ENCODE results near the gene GPR62.
"Not testable (repeated sequence)": the region's sequence is repeated elsewhere in the genome, so short reads cannot be mapped to it uniquely, and the experiment has no call there.

The GPR62 gene, protein sequence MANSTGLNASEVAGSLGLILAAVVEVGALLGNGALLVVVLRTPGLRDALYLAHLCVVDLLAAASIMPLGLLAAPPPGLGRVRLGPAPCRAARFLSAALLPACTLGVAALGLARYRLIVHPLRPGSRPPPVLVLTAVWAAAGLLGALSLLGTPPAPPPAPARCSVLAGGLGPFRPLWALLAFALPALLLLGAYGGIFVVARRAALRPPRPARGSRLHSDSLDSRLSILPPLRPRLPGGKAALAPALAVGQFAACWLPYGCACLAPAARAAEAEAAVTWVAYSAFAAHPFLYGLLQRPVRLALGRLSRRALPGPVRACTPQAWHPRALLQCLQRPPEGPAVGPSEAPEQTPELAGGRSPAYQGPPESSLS

DNA sequence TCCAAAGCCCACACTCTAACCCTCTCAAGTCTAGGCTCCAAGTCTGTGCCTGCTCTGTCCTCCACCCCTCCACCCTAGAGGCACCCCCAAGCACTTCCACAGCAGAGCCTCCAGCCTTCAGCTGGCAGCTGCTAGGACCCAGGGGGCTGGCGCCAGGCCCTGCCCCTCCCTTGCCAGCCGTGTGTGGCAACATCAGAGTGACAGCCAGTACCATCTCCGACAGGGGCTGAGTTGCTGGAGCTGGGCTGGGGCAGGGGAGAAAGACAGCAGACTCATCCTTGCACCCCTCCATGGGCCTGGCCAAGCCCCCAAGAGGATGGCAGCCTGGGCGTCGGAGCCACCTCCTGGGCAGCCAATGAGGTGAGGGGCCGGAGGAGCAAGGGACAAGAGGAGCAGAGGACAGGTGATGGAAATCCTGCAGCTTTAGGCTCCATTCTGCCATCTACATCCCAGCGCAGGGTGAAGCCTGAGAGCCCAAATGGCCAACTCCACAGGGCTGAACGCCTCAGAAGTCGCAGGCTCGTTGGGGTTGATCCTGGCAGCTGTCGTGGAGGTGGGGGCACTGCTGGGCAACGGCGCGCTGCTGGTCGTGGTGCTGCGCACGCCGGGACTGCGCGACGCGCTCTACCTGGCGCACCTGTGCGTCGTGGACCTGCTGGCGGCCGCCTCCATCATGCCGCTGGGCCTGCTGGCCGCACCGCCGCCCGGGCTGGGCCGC is at the start of gene GPR62:
Gene GPR62, plus strand, starts transcription at position 207 of the 718 bp plus-strand sequence. Its CDS starts 272 bp downstream, at position 479.
- no peak for DNase-seq

DNA sequence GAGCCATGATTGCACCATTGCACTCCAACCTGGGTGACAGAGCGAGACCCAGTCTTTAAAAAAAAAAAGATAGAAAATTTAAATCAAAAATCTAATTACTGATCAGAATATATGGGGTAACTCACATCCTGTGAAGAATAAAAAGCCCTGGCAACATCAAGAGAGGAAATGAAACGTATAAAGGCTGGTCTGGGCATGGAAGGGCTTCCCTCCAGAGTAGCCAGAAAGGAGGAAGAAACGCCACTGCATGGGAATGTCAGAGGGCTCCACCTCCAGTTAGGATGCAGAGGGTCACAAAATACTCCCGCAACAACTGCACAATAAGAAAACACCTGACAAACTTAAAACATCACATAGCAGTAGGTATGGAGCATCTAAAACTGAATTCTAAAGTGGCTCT is 47.2 kb upstream of the GPR62 start:
- DNase-seq = no peak

DNA sequence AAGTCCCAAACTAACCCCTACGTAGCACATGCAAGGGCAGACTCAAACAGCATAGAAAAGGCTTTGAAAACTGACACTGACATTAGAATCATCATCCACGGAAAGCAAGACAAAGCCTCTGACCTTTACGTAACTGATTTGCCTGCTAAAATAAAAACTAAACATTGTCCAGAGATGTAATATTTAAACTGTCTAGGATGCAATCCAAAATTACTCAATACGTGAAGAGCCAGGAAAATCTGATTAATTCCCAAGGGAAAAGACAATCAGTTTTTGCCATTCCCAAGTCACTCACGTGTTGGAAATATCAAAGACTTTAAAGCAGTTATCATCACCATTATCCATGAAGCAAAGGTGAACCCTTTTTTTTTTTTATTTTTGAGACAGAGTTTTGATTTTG is 38.8 kb upstream of the GPR62 start:
- DNase-seq = no peak

DNA sequence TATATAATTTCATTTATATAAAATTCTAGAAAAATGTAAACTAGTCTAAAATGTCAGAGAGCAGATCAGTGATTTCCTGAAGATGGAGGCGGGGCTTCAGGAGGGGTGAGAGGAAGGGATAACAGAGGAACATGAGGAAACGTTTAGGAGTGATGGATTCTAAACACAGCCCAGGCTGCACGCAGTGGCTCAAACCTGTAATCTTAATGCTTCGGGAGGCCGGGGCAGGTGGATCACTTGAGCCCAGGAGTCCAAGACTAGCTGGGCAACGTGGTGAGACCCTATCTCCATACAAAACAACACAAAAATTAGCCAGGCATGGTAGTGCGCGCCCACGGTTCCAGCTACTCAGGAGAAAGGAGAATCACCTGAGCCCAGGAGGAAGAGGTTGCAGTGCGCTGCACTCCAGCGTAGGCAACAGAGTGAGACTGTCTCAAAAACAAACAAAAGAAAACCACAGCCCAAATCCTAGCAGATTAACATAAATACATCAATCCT is 34.1 kb upstream of the GPR62 start:
- DNase-seq = no peak

DNA sequence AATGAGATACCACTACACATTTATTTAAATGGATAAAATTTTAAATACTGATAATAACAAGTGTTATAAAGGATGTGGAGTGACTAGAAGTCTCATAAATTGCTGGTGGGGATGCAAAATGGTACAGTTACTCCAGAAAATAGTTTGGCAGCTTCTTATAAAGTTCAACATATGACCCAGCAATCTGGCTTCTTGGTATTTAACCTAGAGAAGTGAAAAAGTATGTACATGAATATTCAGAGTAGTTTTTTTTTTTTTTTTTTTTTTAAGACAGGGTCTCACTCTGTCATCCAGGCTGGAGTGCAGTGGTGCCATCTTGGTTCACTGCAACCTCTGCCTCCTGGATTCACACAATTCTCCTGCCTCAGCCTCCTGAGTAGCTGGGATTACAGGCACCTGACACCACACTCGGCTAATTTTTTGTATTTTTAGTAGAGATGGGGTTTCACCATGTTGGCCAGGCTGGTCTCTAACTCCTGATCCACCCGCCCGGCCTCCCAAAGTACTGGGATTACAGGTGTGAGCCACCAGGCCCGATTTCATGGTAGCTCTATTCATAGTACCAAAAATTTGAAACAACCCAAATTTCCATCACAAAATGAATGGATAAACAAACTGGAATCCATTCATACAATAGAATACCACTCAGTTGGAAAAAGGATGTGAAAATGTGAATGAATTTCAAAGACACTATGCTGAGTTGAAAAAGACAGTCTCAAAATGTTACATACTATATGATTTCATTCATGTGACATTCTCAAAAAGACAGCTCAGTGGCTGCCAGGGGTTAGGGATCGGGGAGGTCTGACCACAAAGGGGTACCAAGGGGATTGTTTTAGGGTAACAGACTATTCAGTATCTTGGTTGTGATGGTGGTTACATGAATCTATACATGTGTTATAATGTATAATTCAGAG is 27.9 kb upstream of the GPR62 start:
- no peak for DNase-seq

DNA sequence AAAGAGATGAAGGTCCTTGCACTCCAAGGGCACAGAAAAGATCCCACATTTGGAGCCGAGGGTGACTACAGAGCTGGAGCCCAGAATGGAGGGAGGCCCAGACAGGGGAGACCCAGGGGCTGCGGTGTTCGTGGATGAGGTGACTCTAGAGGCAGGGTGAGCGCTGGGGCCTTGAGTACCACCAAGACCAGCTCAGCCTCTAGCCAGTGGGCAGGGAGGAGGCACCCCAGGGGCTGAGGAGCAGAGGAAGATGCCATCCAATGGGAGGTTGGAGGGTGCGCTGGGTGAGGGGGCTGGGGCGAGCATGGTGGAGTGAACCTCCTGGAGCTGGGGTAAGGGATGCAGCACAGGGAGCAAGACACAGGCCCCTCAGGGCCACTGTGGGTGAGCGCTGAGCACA is 26.7 kb upstream of the GPR62 start:
- no peak for DNase-seq

DNA sequence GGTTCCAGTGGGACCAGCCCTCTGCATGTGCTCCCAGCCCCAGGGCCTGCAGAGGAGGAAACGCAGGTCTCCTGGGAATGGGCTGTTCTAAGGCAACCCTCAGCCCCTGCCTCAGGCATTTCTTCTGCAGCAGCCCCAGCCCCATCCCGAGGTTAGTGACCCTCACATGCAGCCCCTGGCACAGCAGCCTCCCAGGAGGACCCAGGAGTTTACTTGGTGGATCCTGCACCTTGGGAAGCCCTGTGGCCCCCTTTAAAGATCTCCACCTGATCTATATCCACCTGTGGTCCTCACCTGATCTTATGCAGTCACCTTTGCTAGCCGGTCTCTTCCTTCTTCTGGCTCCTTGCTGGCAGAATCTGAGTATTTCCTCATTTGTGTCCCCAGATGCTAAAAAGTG is 26.2 kb upstream of the GPR62 start:
- DNase-seq = not testable (repeated sequence)

DNA sequence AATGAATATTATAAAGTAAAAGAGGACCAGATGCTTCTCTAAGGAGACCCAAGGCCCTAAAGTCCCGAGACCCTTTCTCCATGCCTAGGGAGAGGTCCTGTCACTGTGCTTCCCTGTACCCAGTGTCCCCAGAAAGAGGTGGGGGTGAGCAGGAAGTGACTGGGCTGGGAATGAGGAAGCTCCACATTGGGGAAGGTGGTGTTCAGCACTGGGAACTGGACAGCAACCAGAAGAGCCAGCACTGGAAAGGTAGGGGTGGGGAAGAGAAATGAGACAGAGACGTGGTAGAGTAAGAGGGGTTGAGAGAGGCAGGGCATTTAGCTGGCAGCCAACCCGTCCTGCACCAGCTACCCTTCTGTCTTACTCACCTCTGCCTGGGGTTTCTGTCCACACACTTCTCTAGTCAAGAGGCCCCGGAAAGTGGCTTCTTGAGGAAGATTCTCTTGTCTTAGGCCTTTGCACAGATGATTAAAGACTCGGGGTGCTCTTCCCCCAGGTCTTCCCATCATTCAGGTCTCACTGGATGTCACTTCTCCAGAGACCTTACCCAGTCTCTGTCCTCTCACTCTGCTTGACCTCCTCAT is 25.7 kb upstream of the GPR62 start:
- no peak for DNase-seq

DNA sequence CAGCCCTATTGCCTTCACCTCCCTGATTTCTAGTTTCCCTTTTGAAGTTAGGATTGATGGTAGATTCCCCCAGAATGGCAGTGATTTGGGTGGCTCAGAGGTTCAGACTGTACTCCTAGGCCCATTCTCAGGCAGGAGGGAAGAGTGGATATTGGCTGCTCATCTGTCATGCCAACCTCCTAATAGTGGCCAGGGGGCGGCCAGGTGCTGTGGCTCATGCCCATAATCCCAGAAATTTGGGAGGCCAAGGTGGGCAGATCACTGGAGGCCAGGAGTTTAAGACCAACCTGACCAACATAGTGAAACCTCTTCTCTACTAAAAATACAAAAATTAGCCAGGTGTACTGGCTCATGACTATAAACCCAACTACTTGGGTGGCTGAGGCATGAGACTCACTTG is 24.7 kb upstream of the GPR62 start:
- no peak for DNase-seq

DNA sequence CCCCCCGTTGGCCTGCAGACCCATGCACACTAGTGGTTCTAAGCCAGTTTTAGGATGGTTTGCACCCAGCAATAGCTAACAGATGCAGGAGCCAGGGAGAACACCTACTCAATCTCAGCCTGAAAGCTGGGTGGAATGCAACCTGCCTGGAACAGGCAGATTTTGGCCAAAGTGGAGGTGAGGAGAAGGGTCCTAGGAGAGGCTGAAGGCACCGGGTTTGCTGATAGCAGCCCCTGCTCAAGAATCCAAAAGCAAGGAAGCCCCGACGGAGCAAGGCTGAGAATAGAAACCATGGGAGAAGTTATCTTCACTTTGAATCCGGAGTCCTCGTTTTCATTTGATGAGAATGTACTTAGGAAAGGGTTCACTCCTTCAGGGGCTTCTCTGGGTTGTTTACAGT is 23.4 kb upstream of the GPR62 start:
- DNase-seq = no peak

DNA sequence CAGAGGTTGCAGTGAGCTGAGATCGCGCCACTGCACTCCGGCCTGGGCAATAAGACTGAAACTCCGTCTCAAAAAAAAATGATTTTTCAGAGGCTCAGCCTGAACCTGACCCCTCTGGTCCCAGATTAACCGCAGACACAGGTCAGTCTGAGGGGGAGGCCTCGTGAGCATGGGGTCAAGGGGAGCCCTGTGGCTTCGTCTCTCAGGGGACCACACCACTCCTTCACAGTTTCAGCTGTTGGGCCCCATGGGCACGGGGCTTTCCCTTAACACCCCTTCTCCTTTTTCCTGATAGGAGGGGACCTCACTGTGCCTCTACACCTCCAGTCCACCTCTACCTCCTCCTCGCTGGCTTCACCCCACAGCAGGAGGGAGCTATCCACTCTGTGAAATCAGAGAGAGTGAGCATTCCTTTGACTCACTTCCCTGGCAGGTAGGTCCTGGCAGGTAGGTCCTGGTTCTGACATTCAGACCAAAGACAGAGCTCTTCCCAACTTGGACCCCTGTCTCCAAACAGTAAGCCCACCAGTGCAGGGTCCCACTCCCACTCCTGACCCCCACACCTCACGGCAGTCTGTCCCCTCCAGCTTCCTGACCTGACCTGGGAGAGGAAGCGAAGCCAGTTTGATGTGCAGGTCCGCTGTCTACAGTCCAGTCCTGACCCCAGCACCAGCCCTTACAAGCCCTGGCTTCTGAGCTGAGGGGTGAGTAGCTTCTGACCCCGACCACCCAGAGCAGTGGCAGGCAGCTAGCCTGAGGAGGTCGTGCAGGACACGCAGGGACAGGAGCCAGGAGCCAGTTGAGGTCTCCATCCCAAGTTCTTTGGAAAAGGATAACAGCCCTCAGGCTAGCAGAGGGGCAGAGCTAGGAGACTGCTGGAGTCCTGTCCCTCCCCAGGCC is 22.5 kb upstream of the GPR62 start:
- no peak for DNase-seq

DNA sequence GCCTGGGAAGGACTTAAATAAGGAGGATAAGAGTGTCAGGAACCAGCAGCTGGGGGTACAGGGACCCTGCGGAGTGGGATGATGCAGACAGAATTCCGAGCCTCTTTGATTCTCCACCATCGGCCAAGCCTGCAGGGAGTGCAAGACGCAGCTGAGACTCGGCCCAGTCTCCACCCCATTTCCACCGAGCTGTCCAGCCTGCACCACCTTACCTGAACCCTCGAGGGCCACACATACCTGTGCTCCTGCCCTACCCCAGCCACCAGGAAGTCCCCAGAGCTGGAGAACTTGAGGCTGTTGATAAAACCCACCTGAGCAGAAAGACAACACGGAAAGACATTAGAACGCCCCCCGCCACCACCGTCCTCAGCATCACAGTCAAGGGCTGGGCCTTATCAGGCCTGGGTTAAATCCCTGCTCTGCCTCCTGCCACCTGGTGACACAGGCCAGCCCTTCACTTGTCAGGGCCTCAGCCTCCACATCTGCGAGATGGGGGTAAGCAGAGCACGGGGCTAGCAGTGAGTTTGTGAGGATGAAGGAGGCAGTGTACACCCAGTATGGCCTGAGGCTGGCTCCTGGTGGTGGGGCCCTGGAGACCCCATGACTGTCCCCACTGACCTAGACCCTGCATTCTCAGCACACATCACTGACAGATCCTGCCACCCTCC is 21.6 kb upstream of the GPR62 start:
- DNase-seq = no peak

DNA sequence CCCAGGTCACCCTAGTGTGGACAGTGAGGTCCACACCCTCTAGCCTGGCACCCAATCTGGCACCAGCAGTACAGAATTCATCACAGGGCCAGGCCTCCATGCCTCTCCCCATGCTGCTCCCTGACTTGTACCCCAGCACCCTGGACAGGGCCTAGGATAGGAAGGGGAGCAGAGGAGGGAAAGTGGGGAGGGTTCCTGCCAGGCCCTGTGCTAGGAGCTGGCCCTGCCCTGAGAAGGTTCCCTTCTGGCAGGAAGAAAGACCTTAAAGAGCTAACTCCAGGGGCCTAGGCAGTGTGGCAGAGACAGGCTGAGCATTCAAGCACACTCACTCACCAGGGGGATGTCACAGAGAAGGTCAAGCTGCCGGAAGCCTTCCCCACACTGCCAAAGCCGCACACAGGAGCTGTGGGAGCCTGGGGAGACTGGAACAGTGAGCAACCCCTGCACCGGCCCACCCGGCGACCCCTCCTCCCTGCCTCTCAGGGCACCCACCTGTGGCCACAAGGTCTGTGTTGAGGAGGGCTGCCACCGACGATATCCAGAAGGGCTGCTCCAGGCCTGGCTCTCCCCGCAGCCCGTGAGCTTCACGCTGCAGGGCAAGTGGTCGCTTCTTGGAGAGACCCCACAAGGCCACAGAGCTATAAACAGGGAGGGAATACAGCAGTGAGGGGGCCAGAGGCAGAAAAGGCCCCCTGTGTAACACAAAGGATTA is 20.9 kb upstream of the GPR62 start:
- DNase-seq = no peak

DNA sequence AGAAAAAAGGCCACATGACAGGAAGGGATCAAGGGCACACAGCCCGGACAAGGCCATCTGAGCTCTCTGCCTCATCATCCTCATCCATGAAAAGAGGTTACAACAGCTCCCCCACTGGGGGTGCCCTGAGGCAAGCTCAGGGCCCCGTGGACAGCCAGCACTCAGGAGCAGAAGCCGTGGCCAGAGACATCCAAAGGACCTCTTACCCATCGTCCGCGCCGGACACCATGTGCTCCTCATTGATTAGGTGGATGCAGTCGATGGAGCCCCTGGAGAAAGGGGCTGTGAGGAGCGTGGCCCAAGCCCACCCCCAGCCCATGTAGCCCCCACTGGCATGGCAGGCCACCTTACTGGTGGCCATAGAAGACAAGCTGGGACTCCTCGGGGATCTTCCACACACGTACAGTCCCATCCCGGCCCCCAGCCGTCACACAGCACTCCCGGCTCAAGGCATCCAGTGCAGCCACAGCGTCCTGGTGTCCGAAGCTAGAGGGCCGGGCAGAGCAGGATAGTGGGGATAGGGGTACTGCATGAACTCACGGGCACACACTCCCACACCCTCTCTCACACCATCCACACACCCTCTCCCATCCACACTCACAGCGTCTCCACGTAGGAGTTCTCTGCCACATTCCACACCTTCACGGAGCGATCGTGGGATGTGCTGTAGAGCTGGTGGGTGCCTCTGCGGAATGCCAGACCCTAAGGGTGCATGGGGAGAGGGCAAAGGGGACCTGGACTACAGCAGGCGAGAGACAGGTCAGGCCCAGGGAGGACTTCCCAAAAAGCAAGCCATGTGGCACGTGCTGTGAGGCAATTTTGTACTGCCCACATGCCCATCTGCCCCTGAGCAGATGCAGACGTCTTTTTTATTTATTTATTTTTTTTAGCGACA is 19.9 kb upstream of the GPR62 start:
- no peak for DNase-seq

DNA sequence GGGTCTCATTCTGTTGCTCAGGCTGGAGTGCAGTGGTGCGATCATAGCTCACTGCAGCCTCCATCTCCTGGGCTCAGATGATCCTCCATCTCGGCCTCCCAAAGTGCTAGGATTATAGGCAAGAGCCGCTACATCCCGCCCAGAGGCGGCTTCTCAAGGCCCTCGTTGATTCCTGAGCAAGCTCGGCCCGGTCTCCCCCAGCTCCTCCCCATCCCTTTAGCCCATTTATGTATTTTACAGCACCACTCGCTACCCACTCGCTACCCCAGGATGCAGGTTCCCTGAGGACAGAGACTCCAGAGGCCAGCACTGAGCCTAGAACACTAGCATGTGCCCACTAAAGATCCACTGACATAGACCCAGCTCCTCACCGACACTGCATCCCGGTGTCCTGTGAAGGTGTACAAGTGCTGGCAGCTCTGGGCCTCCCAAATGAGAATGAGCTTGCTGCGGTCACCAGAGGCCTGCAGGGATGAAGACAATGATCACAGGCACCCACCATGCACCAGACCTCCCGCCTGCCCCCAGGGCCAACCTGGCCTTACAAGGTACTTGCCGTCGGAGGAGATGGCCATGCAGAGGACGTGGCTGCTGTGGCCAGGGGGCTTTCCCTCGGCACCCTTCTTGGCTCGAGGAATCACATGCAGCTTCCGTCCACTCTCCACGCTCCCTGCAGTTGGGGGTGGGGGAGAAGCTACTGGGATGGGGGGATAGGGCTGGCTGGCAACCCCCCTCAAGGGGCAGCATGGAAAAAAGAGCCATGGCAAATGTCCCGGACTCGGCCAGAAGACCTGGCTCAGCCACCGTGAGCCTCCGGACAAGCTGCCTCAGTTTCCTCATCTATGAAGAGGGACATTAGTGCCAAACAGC is 19.1 kb upstream of the GPR62 start:
- no peak for DNase-seq

DNA sequence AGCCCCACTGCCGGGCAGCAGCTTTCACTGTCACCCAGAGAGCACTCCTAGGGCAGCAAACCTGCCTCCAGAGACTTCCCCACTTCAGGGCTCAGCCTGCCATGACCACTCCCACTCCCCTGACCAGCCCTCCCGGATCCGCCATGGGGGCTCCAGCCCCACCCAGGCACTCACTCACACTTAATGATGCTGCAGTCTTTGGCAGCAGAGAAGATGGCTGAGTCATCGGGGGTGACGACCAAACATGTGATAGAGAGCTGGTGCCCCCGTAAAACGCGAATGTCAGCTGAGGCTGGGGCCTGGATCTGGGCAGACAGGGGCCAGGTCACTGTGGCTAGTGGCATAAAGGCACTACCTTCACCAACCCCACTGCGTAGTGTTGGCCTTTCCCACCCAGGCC is 18.2 kb upstream of the GPR62 start:
- no peak for DNase-seq

DNA sequence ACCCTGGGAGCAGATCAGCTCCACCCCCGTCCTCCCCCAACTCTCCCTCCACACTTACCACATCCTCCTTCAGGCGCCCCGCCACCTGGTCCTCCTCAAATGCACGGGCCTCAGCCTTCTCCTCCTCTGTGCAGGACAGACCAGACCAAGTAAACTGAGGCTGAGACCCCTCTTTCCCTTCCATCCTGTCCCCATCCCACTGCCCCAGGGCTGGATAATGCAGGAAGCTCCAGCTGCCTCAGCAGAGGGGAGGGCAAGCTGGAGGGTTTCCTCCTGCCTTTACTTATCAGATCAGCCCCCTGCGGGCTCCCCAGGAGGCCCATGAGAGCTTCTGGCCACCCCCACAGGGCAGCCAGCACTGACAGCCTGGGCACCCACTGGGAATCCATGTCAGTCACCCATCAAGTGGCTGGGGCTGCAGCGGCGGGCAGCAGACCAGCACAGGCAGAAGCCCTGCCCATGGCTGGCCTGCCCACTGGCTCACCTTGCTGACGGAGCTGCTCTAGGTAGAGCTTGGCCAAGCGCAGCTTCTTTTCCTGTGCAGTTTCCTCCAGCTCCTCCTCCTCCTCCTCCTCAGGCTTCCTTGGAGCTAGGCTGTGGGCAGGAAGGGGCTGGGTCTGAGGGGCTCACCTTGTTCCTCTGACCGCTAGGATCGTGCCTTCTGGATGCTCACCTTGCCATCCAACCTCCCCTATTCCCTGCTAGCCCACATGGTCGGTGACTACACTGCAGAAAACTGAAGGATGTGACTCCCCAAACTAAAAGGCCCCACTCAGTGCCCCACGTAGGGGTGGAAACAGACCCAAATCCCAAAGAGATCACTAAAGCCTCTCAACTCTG is 17.4 kb upstream of the GPR62 start:
- no peak for DNase-seq

Data from SW 1271 (cell line).